Karpas-422 (cell line): Measurements from ENCODE around the gene IQSEC1. TPM values are rescaled to one million over a fixed set of nuclear protein-coding genes. Genes with fewer than 3 reads are reported as not detected.

Experiments
- DNase-seq: peaks from one replicate; pipeline ENCODE4 v3.0.0-alpha.2; 2015
- H2AFZ ChIP-seq: fragments of 200-600 bp; sonication (generic); 2 replicates; pipeline ENCODE4 v1.6.1; 2014; ENCODE audit warnings: antibody characterized with exemption, low read length, mixed read lengths
- H3K27ac ChIP-seq: fragments of 200-600 bp; sonication (generic); 2 replicates; pipeline ENCODE4 v1.5.1; 2014; ENCODE audit warnings: mild to moderate bottlenecking, low read length, moderate library complexity
- H3K27me3 ChIP-seq: fragments of 200-600 bp; sonication (generic); 2 replicates; pipeline ENCODE4 v1.6.1; 2014; ENCODE audit warnings: low read length, mixed read lengths
- H3K36me3 ChIP-seq: fragments of 200-600 bp; sonication (generic); 2 replicates; pipeline ENCODE4 v1.6.1; 2014; ENCODE audit warnings: low read length, mixed read lengths; ENCODE audit not compliant: insufficient read depth
- H3K4me1 ChIP-seq: fragments of 200-600 bp; sonication (generic); 2 replicates; pipeline ENCODE4 v1.6.1; 2014; ENCODE audit warnings: mild to moderate bottlenecking, low read length, mixed read lengths
- H3K4me2 ChIP-seq: fragments of 200-600 bp; sonication (generic); 2 replicates; pipeline ENCODE4 v1.6.1; 2014; ENCODE audit warnings: low read length, low read depth, mild to moderate bottlenecking; ENCODE audit not compliant: poor library complexity, severe bottlenecking
- H3K4me3 ChIP-seq: fragments of 200-600 bp; sonication (generic); 2 replicates; pipeline ENCODE4 v1.5.1; 2014; ENCODE audit warnings: mild to moderate bottlenecking, antibody characterized with exemption, low read length, mixed read lengths
- H3K79me2 ChIP-seq: fragments of 200-600 bp; sonication (generic); 2 replicates; pipeline ENCODE4 v1.6.1; 2014; ENCODE audit warnings: mild to moderate bottlenecking, low read length, mixed read lengths
- H3K9ac ChIP-seq: fragments of 200-600 bp; sonication (generic); 2 replicates; pipeline ENCODE4 v1.6.0; 2014; ENCODE audit warnings: low read length
- H3K9me2 ChIP-seq: fragments of 200-600 bp; sonication (generic), shearing (Covaris generic); replicated peaks from 2 replicates; pipeline ENCODE4 v1.6.0; 2014; ENCODE audit warnings: mild to moderate bottlenecking, low read length, moderate library complexity; ENCODE audit not compliant: insufficient read depth
- H3K9me3 ChIP-seq: fragments of 300-700, 200-600 bp; sonication (generic); 2 replicates; pipeline ENCODE4 v1.6.1; 2014; ENCODE audit warnings: low read length, mixed read lengths
- H4K20me1 ChIP-seq: fragments of 200-600 bp; sonication (generic); 2 replicates; pipeline ENCODE4 v1.6.1; 2014; ENCODE audit warnings: mild to moderate bottlenecking, antibody characterized with exemption, low read length, low read depth; ENCODE audit not compliant: insufficient read depth
- total RNA-seq: library from RNA; depleted of rRNA; stranded (reverse); fragments of >200 nt; shearing (Covaris generic); gene quantifications from 2 replicates; pipeline ENCODE4 v1.2.3, GENCODE V29; 2014; ENCODE audit warnings: low replicate concordance

IQSEC1 gene
- total RNA-seq, 1 experiment from 2014 or later = 4.7 TPM

GRCh38 chr3:12944413-12944812 is 128.8 kb downstream of the IQSEC1 start:
- DNase-seq = no peak
- no peaks in the 10 kb centered on the region for H3K9me2 ChIP-seq
- no peaks in the 10 kb centered on the region for H3K36me3 ChIP-seq
- H3K9ac ChIP-seq = no peak overlapping the region
- no peaks in the 10 kb centered on the region for H3K9me3 ChIP-seq
- no peak overlapping the region for H2AFZ ChIP-seq
- H4K20me1 ChIP-seq = peaks cover 33% of the 10 kb centered on the region; the same call in 1 of the 2 replicates
- no peaks in the 10 kb centered on the region for H3K79me2 ChIP-seq
- no peaks in the 10 kb centered on the region for H3K4me1 ChIP-seq
- no peak overlapping the region for H3K4me2 ChIP-seq
- no peaks in the 10 kb centered on the region for H3K27me3 ChIP-seq
- no peak overlapping the region for H3K27ac ChIP-seq
- H3K4me3 ChIP-seq = no peak overlapping the region

DNA sequence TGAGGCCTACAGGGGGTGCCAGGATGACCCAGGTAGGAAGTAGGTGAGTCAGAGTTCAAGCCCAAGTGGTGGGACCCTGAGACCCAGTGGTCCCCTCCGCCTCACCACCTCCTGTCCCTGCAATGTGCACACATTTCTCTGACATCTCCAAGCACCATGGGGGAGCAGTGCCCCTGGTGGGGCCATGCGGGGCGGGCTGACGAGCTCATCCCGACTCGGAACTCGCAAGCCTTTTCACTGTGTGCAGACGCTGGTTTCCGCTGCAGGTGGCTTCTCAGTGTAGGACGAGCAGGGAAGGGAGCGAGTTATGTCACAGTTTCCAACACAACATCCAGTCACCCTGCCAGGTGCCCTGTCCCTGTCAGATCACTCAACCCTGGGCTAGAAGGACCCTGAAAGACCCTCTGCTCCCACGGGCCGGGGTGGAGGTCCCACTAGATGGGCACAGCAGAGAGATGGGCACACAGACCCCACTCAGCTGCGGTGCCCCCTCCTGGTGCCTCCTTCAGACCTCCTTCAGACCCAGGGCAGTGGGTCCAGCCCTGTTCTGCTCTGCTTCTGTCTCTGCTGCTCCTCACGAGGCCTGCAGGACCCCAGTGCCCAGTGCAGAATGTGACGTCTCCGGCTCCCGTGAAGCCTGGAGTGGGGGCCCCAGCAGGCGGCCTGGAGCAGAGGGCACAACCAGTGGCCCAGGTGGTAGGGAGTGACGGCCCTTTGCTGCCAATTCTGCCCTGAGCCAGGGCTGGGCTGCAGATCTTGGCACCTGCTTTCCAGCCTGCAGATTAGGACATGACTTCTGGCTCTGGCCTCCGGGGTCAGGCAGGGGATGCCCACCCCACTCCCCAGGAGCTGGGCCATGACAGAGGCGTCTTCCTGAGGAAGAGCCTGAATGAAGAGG is 129.9 kb downstream of the IQSEC1 start:
- H3K36me3 ChIP-seq = no peaks in the 10 kb centered on the region
- H3K79me2 ChIP-seq = no peaks in the 10 kb centered on the region
- no peak overlapping the region for H3K9ac ChIP-seq

DNA sequence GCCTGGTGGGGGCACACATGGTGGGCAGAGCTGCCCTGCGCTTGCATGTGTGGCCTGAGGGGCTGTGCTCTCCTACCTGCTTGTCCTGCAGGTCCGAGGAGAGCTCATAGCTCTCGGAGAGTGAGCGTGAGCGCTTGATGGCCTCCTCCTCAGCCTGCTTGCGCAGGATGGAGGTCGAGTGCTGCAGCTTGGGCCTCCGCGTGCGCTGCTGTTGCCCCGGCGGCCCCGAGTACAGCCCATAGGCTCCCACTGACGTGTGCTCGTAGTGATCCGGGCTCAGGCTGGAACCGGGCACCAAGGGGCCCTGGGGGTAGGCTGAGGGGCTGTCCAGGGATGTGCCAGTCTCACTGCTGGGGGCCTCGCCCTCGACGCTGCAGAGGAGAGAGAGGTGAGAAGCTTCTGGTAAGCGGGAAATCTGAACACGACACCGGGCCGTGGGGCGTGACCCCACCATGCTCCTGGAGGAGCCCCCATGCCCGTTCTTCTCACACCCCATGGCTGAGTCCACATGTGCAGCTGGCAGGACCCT is 131.7 kb downstream of the IQSEC1 start:
- Histone ChIP-seq H3K79me2 (no peaks in the 10 kb centered on the region), H2AFZ (no peak overlapping the region), H3K27ac (no peak overlapping the region), H4K20me1 (peaks cover 27% of the 10 kb centered on the region; the same call in 1 of the 2 replicates), H3K4me3 (no peak overlapping the region), H3K4me2 (no peak overlapping the region), H3K9me3 (no peaks in the 10 kb centered on the region), H3K27me3 (no peaks in the 10 kb centered on the region), H3K36me3 (no peaks in the 10 kb centered on the region), H3K9me2 (no peaks in the 10 kb centered on the region), H3K9ac (no peak overlapping the region), H3K4me1 (no peaks in the 10 kb centered on the region)
- no peak for DNase-seq

More for the DNA sequence above, 129.9 kb downstream of the IQSEC1 start:
- no peak overlapping the region for H2AFZ ChIP-seq
- H3K4me1 ChIP-seq = no peaks in the 10 kb centered on the region
- no peaks in the 10 kb centered on the region for H3K27me3 ChIP-seq
- H3K27ac ChIP-seq = no peak overlapping the region
- no peaks in the 10 kb centered on the region for H3K9me3 ChIP-seq
- no peaks in the 10 kb centered on the region for H3K9me2 ChIP-seq
- peaks cover 29% of the 10 kb centered on the region; the same call in 1 of the 2 replicates for H4K20me1 ChIP-seq
- no peak for DNase-seq
- H3K4me2 ChIP-seq = no peak overlapping the region
- no peak overlapping the region for H3K4me3 ChIP-seq

GRCh38 chr3:12940854-12941253 is 132.4 kb downstream of the IQSEC1 start:
- Histone ChIP-seq H3K79me2 (no peaks in the 10 kb centered on the region), H4K20me1 (peaks cover 21% of the 10 kb centered on the region; the same call in 1 of the 2 replicates), H3K27ac (no peak overlapping the region), H3K27me3 (no peaks in the 10 kb centered on the region), H3K36me3 (no peaks in the 10 kb centered on the region), H3K9me3 (no peaks in the 10 kb centered on the region), H3K4me1 (no peaks in the 10 kb centered on the region), H3K9me2 (no peaks in the 10 kb centered on the region), H2AFZ (no peak overlapping the region), H3K9ac (no peak overlapping the region), H3K4me3 (no peak overlapping the region), H3K4me2 (no peak overlapping the region)
- no peak for DNase-seq

DNA sequence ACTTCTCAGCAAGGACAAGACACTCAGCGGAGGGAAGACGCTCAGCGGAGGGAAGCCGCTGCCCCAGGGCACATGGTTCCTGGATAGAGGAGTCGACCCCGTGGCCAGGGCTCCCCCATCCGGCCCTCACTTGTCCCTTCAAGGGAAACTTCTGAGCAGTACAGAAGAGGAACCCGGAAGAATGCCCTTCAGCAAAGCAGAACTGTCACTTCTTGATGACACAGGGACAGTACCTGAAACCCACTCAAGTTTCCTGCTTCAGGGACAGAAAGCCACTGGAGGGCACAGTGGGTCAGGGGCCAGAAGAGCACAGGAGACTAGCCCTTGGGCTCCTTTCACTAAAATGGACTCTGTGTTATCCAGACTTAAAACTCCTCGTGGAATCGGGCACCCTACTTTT is 134.1 kb downstream of the IQSEC1 start:
- no peaks in the 10 kb centered on the region for H3K9me2 ChIP-seq
- no peaks in the 10 kb centered on the region for H3K27me3 ChIP-seq
- H3K4me3 ChIP-seq = no peak overlapping the region
- H2AFZ ChIP-seq = no peak overlapping the region
- DNase-seq = no peak
- no peak overlapping the region for H3K4me2 ChIP-seq
- no peaks in the 10 kb centered on the region for H3K36me3 ChIP-seq
- H4K20me1 ChIP-seq = peaks cover 19% of the 10 kb centered on the region; the same call in 1 of the 2 replicates
- no peak overlapping the region for H3K9ac ChIP-seq
- no peak overlapping the region for H3K27ac ChIP-seq
- no peaks in the 10 kb centered on the region for H3K9me3 ChIP-seq
- H3K4me1 ChIP-seq = no peaks in the 10 kb centered on the region
- H3K79me2 ChIP-seq = no peaks in the 10 kb centered on the region

DNA sequence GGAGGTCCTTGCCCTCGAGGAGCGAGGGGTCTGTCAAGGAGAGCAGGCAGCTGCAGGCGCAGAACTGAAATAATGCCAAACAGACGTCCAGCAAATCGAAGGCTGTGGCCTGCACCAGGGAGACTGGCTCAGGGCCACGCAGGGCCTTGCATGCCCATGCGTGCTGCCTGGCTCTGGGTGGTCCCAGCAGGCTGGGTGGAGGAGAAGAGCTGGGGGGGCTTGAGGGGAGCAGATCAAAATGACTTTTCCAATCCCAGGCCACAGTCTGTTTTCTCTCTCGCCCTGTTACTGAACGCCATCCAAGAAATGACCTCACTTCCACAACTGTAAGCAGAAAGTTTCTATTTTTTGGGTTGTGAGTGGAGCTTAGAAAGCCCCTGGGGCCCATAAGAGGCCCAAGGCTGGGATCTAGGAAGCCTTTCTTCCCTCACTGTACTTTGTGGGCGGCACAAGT is 134.9 kb downstream of the IQSEC1 start:
- no peaks in the 10 kb centered on the region for H3K79me2 ChIP-seq
- H2AFZ ChIP-seq = no peak overlapping the region
- H3K27me3 ChIP-seq = no peaks in the 10 kb centered on the region
- H3K36me3 ChIP-seq = no peaks in the 10 kb centered on the region
- no peak for DNase-seq
- no peak overlapping the region for H3K9ac ChIP-seq
- H3K9me2 ChIP-seq = no peaks in the 10 kb centered on the region
- no peaks in the 10 kb centered on the region for H3K4me1 ChIP-seq
- H4K20me1 ChIP-seq = peaks cover 28% of the 10 kb centered on the region; the same call in 1 of the 2 replicates
- H3K4me2 ChIP-seq = no peak overlapping the region
- H3K27ac ChIP-seq = no peak overlapping the region
- no peak overlapping the region for H3K4me3 ChIP-seq
- no peaks in the 10 kb centered on the region for H3K9me3 ChIP-seq

DNA sequence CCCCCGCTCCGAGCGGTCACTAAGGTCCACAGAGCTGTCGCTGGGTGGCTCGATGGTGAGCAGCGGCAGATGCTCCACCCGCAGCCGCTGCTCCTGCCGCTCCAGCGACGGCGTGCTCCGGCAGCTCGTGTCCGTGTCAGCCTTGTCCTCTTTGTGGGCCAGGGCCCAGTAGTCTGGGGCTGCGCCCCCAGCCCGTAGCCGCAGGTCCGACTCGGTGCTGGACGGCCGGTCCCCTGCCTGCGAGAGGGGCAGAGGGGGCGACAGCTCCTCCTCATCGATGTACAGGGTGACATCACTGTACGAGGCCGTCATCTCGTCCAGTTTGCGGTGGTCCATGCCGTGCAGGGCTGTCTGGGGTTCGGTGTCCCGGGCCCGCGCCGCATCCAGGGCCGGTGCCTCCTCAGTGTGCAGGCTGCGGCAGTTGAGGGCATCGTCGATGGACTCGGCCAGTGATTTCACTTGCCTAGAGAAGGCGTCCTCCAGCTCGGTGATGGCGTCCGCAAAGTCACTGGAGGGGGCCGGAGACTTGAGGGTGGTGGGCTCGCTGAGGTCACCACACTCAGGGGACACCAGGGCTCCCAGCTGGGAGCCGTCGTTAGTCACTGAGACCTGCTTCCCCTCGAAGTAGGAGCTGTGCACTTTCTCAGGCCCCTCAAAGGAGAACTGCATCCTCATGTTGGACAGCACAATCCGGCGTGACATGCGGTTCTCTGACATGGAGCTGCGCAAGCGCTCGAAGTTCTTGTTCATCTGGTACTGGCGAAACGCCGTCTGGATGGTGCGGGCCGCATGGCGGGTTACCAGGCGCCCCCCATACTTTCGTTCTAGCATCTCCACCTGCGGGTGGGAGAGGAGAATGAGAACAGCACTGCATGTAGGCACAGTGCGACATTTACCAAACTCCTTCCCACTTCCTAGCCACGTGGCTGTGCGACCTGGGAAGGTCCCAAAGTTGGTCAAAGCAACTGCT is 137.1 kb downstream of the IQSEC1 start:
- no peaks in the 10 kb centered on the region for H3K9me3 ChIP-seq
- no peaks in the 10 kb centered on the region for H3K79me2 ChIP-seq
- H3K27ac ChIP-seq = no peak overlapping the region
- no peaks in the 10 kb centered on the region for H3K4me1 ChIP-seq
- no peak overlapping the region for H3K9ac ChIP-seq
- DNase-seq = no peak
- H3K27me3 ChIP-seq = no peaks in the 10 kb centered on the region
- no peak overlapping the region for H2AFZ ChIP-seq
- H3K4me2 ChIP-seq = no peak overlapping the region
- H3K9me2 ChIP-seq = no peaks in the 10 kb centered on the region
- H3K4me3 ChIP-seq = no peak overlapping the region
- H4K20me1 ChIP-seq = peaks cover 25% of the 10 kb centered on the region; the same call in 1 of the 2 replicates
- H3K36me3 ChIP-seq = no peaks in the 10 kb centered on the region
